ENCODE measurements around the gene MPPED2. TPM values are rescaled to one million over a fixed set of nuclear protein-coding genes. Genes with fewer than 3 reads are reported as not detected.

The MPPED2 gene
- total RNA-seq, 1 donor from 2014 or later: 15.7 TPM

DNA sequence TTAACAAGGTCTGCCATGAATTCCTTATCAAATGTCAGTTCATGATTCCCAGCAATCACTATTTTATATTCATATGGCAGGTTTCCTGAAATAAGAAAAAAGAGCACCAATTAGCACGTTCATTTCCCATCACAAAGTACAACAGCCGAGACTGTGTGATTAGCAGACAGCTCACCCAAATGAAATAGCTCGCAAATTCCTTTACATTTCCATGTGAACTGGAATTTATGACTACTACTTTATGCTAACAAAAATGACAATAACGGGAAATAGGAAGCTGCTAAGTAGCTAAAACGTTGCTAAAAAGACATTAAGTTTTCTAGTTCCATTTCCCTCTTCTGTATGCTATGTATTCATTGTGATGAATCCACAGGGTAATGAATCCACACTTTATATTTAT, 90.7 kb downstream of the MPPED2 start:
- Histone ChIP-seq H3K9ac (ENCODE audit: low read depth in 1 of 3, low read length in 3 of 3) (no peak overlapping the region), H3K27me3 (ENCODE audit: control insufficient read depth in 3 of 3, insufficient read depth in 3 of 3, low read length in 3 of 3) (no peaks in the 10 kb centered on the region), H3K27ac (ENCODE audit: low read depth, low read length) (no peak overlapping the region), H3K4me1 (ENCODE audit: control insufficient read depth in 3 of 3, insufficient read depth in 3 of 3, low read length in 3 of 3) (peaks cover 0 to 3% (median 0%) of the 10 kb centered on the region in 3 donors), H3K4me3 (ENCODE audit: low read length in 3 of 3) (no peak overlapping the region), H3K36me3 (ENCODE audit: control insufficient read depth in 3 of 3, insufficient read depth in 3 of 3, low read length in 3 of 3) (no peaks in the 10 kb centered on the region), H3K9me3 (ENCODE audit: control insufficient read depth in 3 of 3, low read length in 3 of 3) (no peaks in the 10 kb centered on the region)

- no peaks in the 10 kb centered on the region for H3K9me3 ChIP-seq (ENCODE audit: control insufficient read depth in 3 of 3, low read length in 3 of 3)
- H3K4me1 ChIP-seq (ENCODE audit: control insufficient read depth in 3 of 3, insufficient read depth in 3 of 3, low read length in 3 of 3): peaks cover 16 to 21% (median 19%) of the 10 kb centered on the region in 3 donors
- no peak overlapping the region for H3K9ac ChIP-seq (ENCODE audit: low read depth in 1 of 3, low read length in 3 of 3)
- no peak overlapping the region for H3K4me3 ChIP-seq (ENCODE audit: low read length in 3 of 3)
- H3K36me3 ChIP-seq (ENCODE audit: control insufficient read depth in 3 of 3, insufficient read depth in 3 of 3, low read length in 3 of 3): no peaks in the 10 kb centered on the region
- no peak overlapping the region for H3K27ac ChIP-seq (ENCODE audit: low read depth, low read length)
- H3K27me3 ChIP-seq (ENCODE audit: control insufficient read depth in 3 of 3, insufficient read depth in 3 of 3, low read length in 3 of 3): no peaks in the 10 kb centered on the region
Measured at GRCh38 chr11:30489511-30489910, 96.6 kb downstream of the MPPED2 start.

- Histone ChIP-seq H3K9me3 (ENCODE audit: control insufficient read depth in 3 of 3, low read length in 3 of 3) (no peaks in the 10 kb centered on the region), H3K9ac (ENCODE audit: low read depth in 1 of 3, low read length in 3 of 3) (no peak overlapping the region), H3K27me3 (ENCODE audit: control insufficient read depth in 3 of 3, insufficient read depth in 3 of 3, low read length in 3 of 3) (no peaks in the 10 kb centered on the region), H3K4me3 (ENCODE audit: low read length in 3 of 3) (no peak overlapping the region), H3K36me3 (ENCODE audit: control insufficient read depth in 3 of 3, insufficient read depth in 3 of 3, low read length in 3 of 3) (no peaks in the 10 kb centered on the region), H3K4me1 (ENCODE audit: control insufficient read depth in 3 of 3, insufficient read depth in 3 of 3, low read length in 3 of 3) (peaks cover 16 to 21% (median 19%) of the 10 kb centered on the region in 3 donors), H3K27ac (ENCODE audit: low read depth, low read length) (peak overlapping the region; percentile 68)
Measured at GRCh38 chr11:30489076-30489475, 97.1 kb downstream of the MPPED2 start.

DNA sequence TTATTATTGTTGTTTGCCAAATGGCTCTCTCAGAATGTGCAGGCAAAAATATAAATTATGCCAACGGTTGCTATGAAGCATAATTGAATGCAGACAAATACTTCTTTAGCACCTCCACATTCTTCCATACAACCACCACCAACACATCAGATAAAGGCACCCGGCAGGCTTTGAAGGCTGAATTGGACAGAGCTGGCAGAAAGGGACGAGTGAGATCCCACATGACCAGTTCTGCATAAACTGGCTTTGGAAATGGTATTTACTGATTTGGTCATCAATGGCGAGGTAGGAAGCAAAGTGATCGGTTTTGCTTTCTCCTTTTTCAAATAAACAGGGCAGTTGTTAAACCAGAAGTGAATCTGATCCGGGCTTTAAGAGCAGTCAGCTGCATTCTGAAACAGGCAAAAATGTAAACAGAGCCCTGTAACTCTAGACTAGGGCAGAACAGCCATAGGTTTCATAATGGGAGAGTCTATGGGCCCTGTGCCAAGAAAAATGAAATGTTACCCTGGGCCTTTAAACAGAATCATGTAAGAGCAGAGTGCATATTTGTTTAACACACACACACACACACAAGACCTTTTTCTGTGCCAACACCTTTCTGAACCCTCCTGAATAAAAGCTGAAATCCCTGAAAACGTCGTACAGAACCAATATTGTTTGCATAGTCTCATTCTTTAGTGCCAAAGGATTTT, 97.7 kb downstream of the MPPED2 start:
- H3K4me1 ChIP-seq (ENCODE audit: control insufficient read depth in 3 of 3, insufficient read depth in 3 of 3, low read length in 3 of 3): peaks cover 16 to 21% (median 19%) of the 10 kb centered on the region in 3 donors
- H3K27me3 ChIP-seq (ENCODE audit: control insufficient read depth in 3 of 3, insufficient read depth in 3 of 3, low read length in 3 of 3): no peaks in the 10 kb centered on the region
- peak overlapping the region; percentile 68 for H3K27ac ChIP-seq (ENCODE audit: low read depth, low read length)
- H3K9ac ChIP-seq (ENCODE audit: low read depth in 1 of 3, low read length in 3 of 3): peak overlapping the region; percentile 52 to 57 (median 57)
- peak overlapping the region; percentile 2 to 45 (median 11) for H3K4me3 ChIP-seq (ENCODE audit: low read length in 3 of 3)
- H3K9me3 ChIP-seq (ENCODE audit: control insufficient read depth in 3 of 3, low read length in 3 of 3): no peaks in the 10 kb centered on the region
- H3K36me3 ChIP-seq (ENCODE audit: control insufficient read depth in 3 of 3, insufficient read depth in 3 of 3, low read length in 3 of 3): no peaks in the 10 kb centered on the region

DNA sequence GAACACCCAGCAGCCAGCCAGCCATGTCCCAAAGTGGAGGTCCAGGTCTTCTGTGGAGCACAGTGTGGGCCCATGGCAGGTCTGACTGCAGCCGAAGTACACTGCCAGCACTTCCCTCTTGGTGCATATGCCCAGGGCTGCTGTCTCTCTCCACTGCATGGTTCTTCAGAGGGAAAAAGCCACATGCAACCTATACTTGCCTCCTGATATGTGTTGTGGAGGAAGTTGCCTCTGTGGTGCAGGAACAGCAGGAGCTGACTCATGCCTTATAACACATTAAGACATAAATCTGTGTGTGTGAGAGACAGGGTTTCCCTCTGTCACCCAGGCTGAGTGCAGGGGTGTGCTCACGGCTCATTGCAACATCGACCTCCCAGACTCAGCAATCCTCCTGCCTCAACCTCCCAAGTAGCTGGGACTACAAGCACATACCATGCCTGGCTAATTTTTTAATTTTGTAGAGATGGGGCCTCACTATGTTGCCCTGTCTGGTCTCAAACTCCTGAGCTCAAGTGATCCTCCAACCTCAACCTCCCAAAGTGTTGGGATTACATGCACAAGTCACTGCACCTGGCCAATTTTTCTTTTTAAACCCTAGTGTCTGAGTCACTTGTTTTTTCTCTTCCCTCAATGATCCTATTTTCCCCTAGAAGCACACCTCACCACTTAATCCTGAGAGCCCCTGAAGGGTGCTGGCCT, 98.8 kb downstream of the MPPED2 start:
- Histone ChIP-seq H3K4me3 (ENCODE audit: low read length in 3 of 3) (no peak overlapping the region), H3K9me3 (ENCODE audit: control insufficient read depth in 3 of 3, low read length in 3 of 3) (no peaks in the 10 kb centered on the region), H3K9ac (ENCODE audit: low read depth in 1 of 3, low read length in 3 of 3) (no peak overlapping the region), H3K36me3 (ENCODE audit: control insufficient read depth in 3 of 3, insufficient read depth in 3 of 3, low read length in 3 of 3) (no peaks in the 10 kb centered on the region), H3K4me1 (ENCODE audit: control insufficient read depth in 3 of 3, insufficient read depth in 3 of 3, low read length in 3 of 3) (peaks cover 16 to 21% (median 19%) of the 10 kb centered on the region in 3 donors), H3K27ac (ENCODE audit: low read depth, low read length) (peak overlapping the region; percentile 68), H3K27me3 (ENCODE audit: control insufficient read depth in 3 of 3, insufficient read depth in 3 of 3, low read length in 3 of 3) (no peaks in the 10 kb centered on the region)

DNA sequence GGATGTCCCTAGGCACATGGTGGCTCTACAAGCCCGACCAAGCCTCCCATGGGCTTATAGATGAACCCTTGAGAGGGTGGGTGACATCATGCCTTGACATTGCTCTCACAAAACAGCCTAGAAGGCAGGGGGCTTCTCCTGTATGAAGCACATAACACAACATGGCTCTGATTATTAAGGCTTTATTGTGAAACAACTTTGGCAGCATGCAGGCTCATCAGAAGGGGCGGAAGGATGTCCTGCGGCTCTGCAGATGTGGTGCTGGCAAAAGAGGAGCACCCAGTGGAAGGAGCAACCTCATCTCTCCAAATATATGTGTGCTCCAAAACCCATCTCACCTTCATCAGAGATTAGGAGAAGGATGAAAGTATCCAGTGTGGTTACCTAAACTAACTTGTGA, 100.4 kb downstream of the MPPED2 start:
- Histone ChIP-seq H3K27ac (ENCODE audit: low read depth, low read length) (no peak overlapping the region), H3K27me3 (ENCODE audit: control insufficient read depth in 3 of 3, insufficient read depth in 3 of 3, low read length in 3 of 3) (no peaks in the 10 kb centered on the region), H3K36me3 (ENCODE audit: control insufficient read depth in 3 of 3, insufficient read depth in 3 of 3, low read length in 3 of 3) (no peaks in the 10 kb centered on the region), H3K4me3 (ENCODE audit: low read length in 3 of 3) (no peak overlapping the region), H3K9ac (ENCODE audit: low read depth in 1 of 3, low read length in 3 of 3) (no peak overlapping the region), H3K9me3 (ENCODE audit: control insufficient read depth in 3 of 3, low read length in 3 of 3) (no peaks in the 10 kb centered on the region), H3K4me1 (ENCODE audit: control insufficient read depth in 3 of 3, insufficient read depth in 3 of 3, low read length in 3 of 3) (peaks cover 16 to 30% (median 19%) of the 10 kb centered on the region in 3 donors)

- no peak overlapping the region for H3K4me3 ChIP-seq (ENCODE audit: low read length in 3 of 3)
- no peaks in the 10 kb centered on the region for H3K9me3 ChIP-seq (ENCODE audit: control insufficient read depth in 3 of 3, low read length in 3 of 3)
- H3K27me3 ChIP-seq (ENCODE audit: control insufficient read depth in 3 of 3, insufficient read depth in 3 of 3, low read length in 3 of 3): no peaks in the 10 kb centered on the region
- peaks cover 16 to 31% (median 19%) of the 10 kb centered on the region in 3 donors for H3K4me1 ChIP-seq (ENCODE audit: control insufficient read depth in 3 of 3, insufficient read depth in 3 of 3, low read length in 3 of 3)
- H3K36me3 ChIP-seq (ENCODE audit: control insufficient read depth in 3 of 3, insufficient read depth in 3 of 3, low read length in 3 of 3): no peaks in the 10 kb centered on the region
- no peak overlapping the region for H3K27ac ChIP-seq (ENCODE audit: low read depth, low read length)
- H3K9ac ChIP-seq (ENCODE audit: low read depth in 1 of 3, low read length in 3 of 3): no peak overlapping the region
Measured at GRCh38 chr11:30485222-30485621, 100.9 kb downstream of the MPPED2 start.

DNA sequence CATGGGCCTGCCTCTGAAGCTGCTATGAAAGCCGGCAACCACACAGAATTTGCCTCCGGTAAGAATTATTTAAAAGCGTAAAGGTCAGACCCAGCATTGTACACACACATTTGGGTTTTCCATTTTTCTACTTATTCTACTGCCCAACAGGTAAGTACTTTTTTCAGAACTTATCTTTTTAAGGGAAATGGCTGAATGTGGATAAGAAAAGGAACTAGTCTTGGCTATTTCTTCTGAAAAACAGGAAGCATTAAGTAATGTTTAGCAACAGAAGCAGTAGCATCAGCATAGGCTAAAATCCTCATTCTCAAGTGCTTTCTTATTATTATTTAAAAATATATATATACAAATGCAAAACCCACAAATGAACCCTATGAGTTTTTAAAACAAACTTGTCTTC, 103.1 kb downstream of the MPPED2 start:
- Histone ChIP-seq H3K9ac (ENCODE audit: low read depth in 1 of 3, low read length in 3 of 3) (no peak overlapping the region), H3K4me3 (ENCODE audit: low read length in 3 of 3) (no peak overlapping the region), H3K36me3 (ENCODE audit: control insufficient read depth in 3 of 3, insufficient read depth in 3 of 3, low read length in 3 of 3) (no peaks in the 10 kb centered on the region), H3K4me1 (ENCODE audit: control insufficient read depth in 3 of 3, insufficient read depth in 3 of 3, low read length in 3 of 3) (peaks cover 3 to 34% (median 8%) of the 10 kb centered on the region in 3 donors), H3K27me3 (ENCODE audit: control insufficient read depth in 3 of 3, insufficient read depth in 3 of 3, low read length in 3 of 3) (no peaks in the 10 kb centered on the region), H3K9me3 (ENCODE audit: control insufficient read depth in 3 of 3, low read length in 3 of 3) (no peaks in the 10 kb centered on the region), H3K27ac (ENCODE audit: low read depth, low read length) (no peak overlapping the region)

DNA sequence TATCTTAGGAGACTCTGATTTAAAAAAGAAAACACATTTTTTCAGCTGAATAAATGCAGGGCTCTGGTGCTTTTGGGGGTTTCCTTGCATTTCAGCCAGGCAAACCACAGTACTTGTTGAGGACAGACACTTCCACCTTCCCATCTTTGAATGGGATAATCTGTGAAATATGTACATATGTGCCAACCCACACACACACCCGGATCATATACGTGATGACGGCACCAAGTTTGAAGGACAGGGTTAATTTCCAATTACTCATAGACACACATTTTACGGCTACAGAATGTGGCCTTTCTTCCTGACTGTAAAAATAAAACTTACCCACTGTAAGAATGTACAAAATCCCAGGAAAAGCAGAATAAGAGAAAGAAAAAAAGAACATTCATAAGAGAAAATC, 104.4 kb downstream of the MPPED2 start:
- H3K9ac ChIP-seq (ENCODE audit: low read depth in 1 of 3, low read length in 3 of 3): no peak overlapping the region
- H3K9me3 ChIP-seq (ENCODE audit: control insufficient read depth in 3 of 3, low read length in 3 of 3): no peaks in the 10 kb centered on the region
- no peak overlapping the region for H3K27ac ChIP-seq (ENCODE audit: low read depth, low read length)
- H3K27me3 ChIP-seq (ENCODE audit: control insufficient read depth in 3 of 3, insufficient read depth in 3 of 3, low read length in 3 of 3): no peaks in the 10 kb centered on the region
- peaks cover 0 to 22% (median 4%) of the 10 kb centered on the region in 3 donors for H3K4me1 ChIP-seq (ENCODE audit: control insufficient read depth in 3 of 3, insufficient read depth in 3 of 3, low read length in 3 of 3)
- H3K4me3 ChIP-seq (ENCODE audit: low read length in 3 of 3): no peak overlapping the region
- H3K36me3 ChIP-seq (ENCODE audit: control insufficient read depth in 3 of 3, insufficient read depth in 3 of 3, low read length in 3 of 3): no peaks in the 10 kb centered on the region

- no peak overlapping the region for H3K9ac ChIP-seq (ENCODE audit: low read depth in 1 of 3, low read length in 3 of 3)
- peaks cover 0 to 21% (median 4%) of the 10 kb centered on the region in 3 donors for H3K4me1 ChIP-seq (ENCODE audit: control insufficient read depth in 3 of 3, insufficient read depth in 3 of 3, low read length in 3 of 3)
- H3K36me3 ChIP-seq (ENCODE audit: control insufficient read depth in 3 of 3, insufficient read depth in 3 of 3, low read length in 3 of 3): no peaks in the 10 kb centered on the region
- H3K27ac ChIP-seq (ENCODE audit: low read depth, low read length): no peak overlapping the region
- no peak overlapping the region for H3K4me3 ChIP-seq (ENCODE audit: low read length in 3 of 3)
- no peaks in the 10 kb centered on the region for H3K27me3 ChIP-seq (ENCODE audit: control insufficient read depth in 3 of 3, insufficient read depth in 3 of 3, low read length in 3 of 3)
- no peaks in the 10 kb centered on the region for H3K9me3 ChIP-seq (ENCODE audit: control insufficient read depth in 3 of 3, low read length in 3 of 3)
Measured at GRCh38 chr11:30481330-30481729, 104.8 kb downstream of the MPPED2 start.

Data from skeletal muscle tissue (tissue), 4 donors.